Esophagus muscularis mucosa (tissue), 4 donors: Measurements from ENCODE around the gene ATXN2. TPM values are rescaled to one million over a fixed set of nuclear protein-coding genes. Genes with fewer than 3 reads are reported as not detected.

Experiments
- DNase-seq: peaks from one replicate; pipeline ENCODE4 v3.0.0-alpha.2; 2017; ENCODE audit errors: extremely low spot score
- H3K27ac ChIP-seq, 4 donors: fragments of 200-600 bp; sonication (generic); replicated peaks in 1 of 4; 1 replicate in 3 of 4; 2 replicates in 1 of 4; pipeline ENCODE4 v1.5.1; 2016 to 2019; ENCODE audit warnings: mild to moderate bottlenecking in 1 of 4
- H3K27me3 ChIP-seq, 4 donors: fragments of 200-600 bp; sonication (generic); one replicate each; pipeline versions ENCODE4 v1.5.1 to v1.6.0; 2016 to 2019
- H3K36me3 ChIP-seq, 4 donors: fragments of 200-600 bp; sonication (generic); one replicate each; pipeline ENCODE4 v1.5.1; 2016 to 2019
- H3K4me1 ChIP-seq, 4 donors: fragments of 200-600 bp; sonication (generic); one replicate each; pipeline ENCODE4 v1.5.1; 2016 to 2019
- H3K4me3 ChIP-seq, 4 donors: fragments of 200-600 bp; sonication (generic); 1 replicate in 2 of 4; 2 replicates in 2 of 4; pipeline ENCODE4 v1.5.1; 2016 to 2019; ENCODE audit warnings: mild to moderate bottlenecking in 4 of 4, moderate library complexity in 1 of 4
- H3K9me3 ChIP-seq, 4 donors: fragments of 200-600 bp; sonication (generic); 1 replicate in 3 of 4; 2 replicates in 1 of 4; pipeline ENCODE4 v1.5.1; 2016 to 2019
- CTCF ChIP-seq, 3 experiments: fragments of 200-600 bp in 2 of 3; fragments of 450-650 bp in 1 of 3; sonication (generic) in 2 of 3; IDR thresholded peaks; one replicate each; pipeline ENCODE4 v1.5.1; 2017 to 2019; ENCODE audit warnings: antibody characterized with exemption in 3 of 3, mild to moderate bottlenecking in 2 of 3, moderate library complexity in 1 of 3
- EP300 ChIP-seq: sonication (generic); formaldehyde crosslinking; IDR thresholded peaks from one replicate; pipeline ENCODE4 v1.6.1; 2017; ENCODE audit warnings: antibody characterized with exemption
- POLR2A ChIP-seq: fragments of 450-650 bp; IDR thresholded peaks from one replicate; pipeline ENCODE4 v1.6.1; 2017; ENCODE audit warnings: antibody characterized with exemption, moderate library complexity, mild to moderate bottlenecking, low read depth
- POLR2AphosphoS5 ChIP-seq, 2 donors: sonication (generic); formaldehyde crosslinking; IDR thresholded peaks; one replicate each; pipeline ENCODE4 v1.6.1; 2017; ENCODE audit warnings: antibody characterized with exemption in 2 of 2
- WGBS: methylation state at CpG from one replicate; pipeline ENCODE4 v1.1.5; 2018; 5-methylcytosine and 5-hydroxymethylcytosine counted together
- intact Hi-C: fragments of 100-400 bp; cut with DNase I; formaldehyde crosslinking; loops from one replicate; pipeline ENCODE4 v1.15.1; 2023
- total RNA-seq, 4 donors: library from RNA; depleted of rRNA; stranded (reverse); fragments of >200 nt; gene quantifications; one replicate each; pipeline versions ENCODE4 v1.1.0 to v1.2.1, GENCODE V29; 2016

Gene ATXN2
- total RNA-seq, 4 donors from 2014 or later: 32.0 to 57.3 (median 52.0) TPM

GRCh38 chr12:111420494-111420893, 178.6 kb downstream of the ATXN2 start:
- WGBS: 91% methylated on average over 7 of the region's 7 CpGs
- DNase-seq: no peak
- no peak for TF ChIP-seq EP300
- TF ChIP-seq POLR2AphosphoS5 (IDR thresholded peaks at IDR 0.05): no peak
- TF ChIP-seq CTCF (IDR thresholded peaks at IDR 0.05): no peak
- TF ChIP-seq POLR2A: no peak
- H3K27ac ChIP-seq: no peak overlapping the region
- no peaks in the 10 kb centered on the region for H3K9me3 ChIP-seq
- peaks cover 12 to 58% (median 41%) of the 10 kb centered on the region in 4 donors for H3K36me3 ChIP-seq
- H3K4me3 ChIP-seq: no peak overlapping the region
- H3K27me3 ChIP-seq: no peaks in the 10 kb centered on the region
- intact Hi-C loops: no loop called here
- H3K4me1 ChIP-seq: peaks cover 16 to 29% (median 22%) of the 10 kb centered on the region in 4 donors

- peaks cover 9 to 27% (median 15%) of the 10 kb centered on the region in 4 donors for H3K4me1 ChIP-seq
- intact Hi-C loops: no loop called here
- no peaks in the 10 kb centered on the region for H3K9me3 ChIP-seq
- 93% methylated on average over 5 of the region's 5 CpGs for WGBS
- peaks cover 12 to 58% (median 41%) of the 10 kb centered on the region in 4 donors for H3K36me3 ChIP-seq
- no peak overlapping the region for H3K4me3 ChIP-seq
- no peak overlapping the region for H3K27ac ChIP-seq
- DNase-seq: no peak
- TF ChIP-seq CTCF (IDR thresholded peaks at IDR 0.05) (no peak), EP300 (no peak), POLR2A (no peak), POLR2AphosphoS5 (IDR thresholded peaks at IDR 0.05) (no peak)
- H3K27me3 ChIP-seq: no peaks in the 10 kb centered on the region
Measured at GRCh38 chr12:111419784-111420183, 179.3 kb downstream of the ATXN2 start.

- intact Hi-C loops: no loop called here
- peaks cover 12 to 58% (median 40%) of the 10 kb centered on the region in 4 donors for H3K36me3 ChIP-seq
- H3K4me1 ChIP-seq: peaks cover 3 to 27% (median 10%) of the 10 kb centered on the region in 4 donors
- 100% methylated on average over 5 of the region's 30 CpGs for WGBS
- no peaks in the 10 kb centered on the region for H3K9me3 ChIP-seq
- TF ChIP-seq CTCF (IDR thresholded peaks at IDR 0.05) (no peak), POLR2AphosphoS5 (IDR thresholded peaks at IDR 0.05) (no peak), EP300 (no peak), POLR2A (no peak)
- no peak for DNase-seq
- H3K4me3 ChIP-seq: no peak overlapping the region
- no peaks in the 10 kb centered on the region for H3K27me3 ChIP-seq
- no peak overlapping the region for H3K27ac ChIP-seq
Measured at GRCh38 chr12:111418594-111418880, 180.6 kb downstream of the ATXN2 start.

DNA sequence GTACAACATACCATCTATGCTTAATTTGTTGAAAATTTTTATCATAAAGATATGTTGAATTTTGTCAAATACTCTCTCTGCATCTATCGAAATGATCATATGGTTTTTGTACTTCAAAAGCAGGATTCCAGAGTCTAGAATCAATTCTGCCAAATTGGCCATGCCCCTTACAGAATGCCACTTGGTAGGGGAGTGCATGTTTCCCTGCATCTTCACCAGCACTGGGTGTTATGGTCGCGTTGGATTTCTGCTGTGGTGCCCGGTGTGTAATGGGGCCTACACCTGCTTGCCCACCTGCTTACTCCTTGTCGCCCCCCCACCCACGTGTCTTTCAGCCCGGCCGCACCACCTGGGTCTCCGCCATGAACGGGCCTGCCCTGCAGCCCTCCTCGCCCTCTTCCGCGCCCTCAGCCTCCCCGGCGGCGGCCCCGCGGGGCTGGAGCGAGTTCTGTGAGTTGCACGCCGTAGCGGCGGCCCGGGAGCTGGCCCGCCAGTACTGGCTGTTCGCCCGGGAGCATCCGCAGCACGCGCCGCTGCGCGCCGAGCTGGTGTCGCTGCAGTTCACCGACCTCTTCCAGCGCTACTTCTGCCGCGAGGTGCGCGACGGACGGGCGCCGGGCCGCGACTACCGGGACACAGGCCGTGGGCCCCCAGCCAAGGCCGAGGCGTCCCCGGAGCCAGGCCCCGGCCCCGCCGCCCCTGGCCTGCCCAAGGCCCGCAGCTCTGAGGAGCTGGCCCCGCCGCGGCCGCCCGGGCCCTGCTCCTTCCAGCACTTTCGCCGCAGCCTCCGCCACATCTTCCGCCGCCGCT, 181.1 kb downstream of the ATXN2 start:
- H3K27me3 ChIP-seq: no peaks in the 10 kb centered on the region
- no peak overlapping the region for H3K4me3 ChIP-seq
- H3K27ac ChIP-seq: no peak overlapping the region
- H3K36me3 ChIP-seq: peaks cover 12 to 58% (median 40%) of the 10 kb centered on the region in 4 donors
- no peak for DNase-seq
- H3K9me3 ChIP-seq: no peaks in the 10 kb centered on the region
- WGBS: 94% methylated on average over 50 of the region's 67 CpGs
- peaks cover 8 to 32% (median 15%) of the 10 kb centered on the region in 4 donors for H3K4me1 ChIP-seq
- intact Hi-C loops: no loop called here
- TF ChIP-seq POLR2AphosphoS5 (IDR thresholded peaks at IDR 0.05) (no peak), CTCF (IDR thresholded peaks at IDR 0.05) (no peak), EP300 (no peak), POLR2A (no peak)
